A673 (cell line): Measurements from ENCODE around the gene CLSTN1.

Experiments
- CTCF ChIP-seq: fragments of 300-800, 200-600 bp; sonication (generic); conservative IDR thresholded peaks from 2 replicates; pipeline ENCODE4 v1.5.1; 2017; ENCODE audit warnings: low read depth, mild to moderate bottlenecking, antibody characterized with exemption, low read length, moderate library complexity, mixed read lengths
- EZH2 ChIP-seq: fragments of 200-600 bp; sonication (generic); IDR thresholded peaks from 2 replicates; pipeline ENCODE4 v1.6.1; 2017; ENCODE audit warnings: borderline replicate concordance, low read depth, mild to moderate bottlenecking, mixed read lengths, antibody characterized with exemption, low read length; ENCODE audit not compliant: poor library complexity, severe bottlenecking

- no peak for TF ChIP-seq CTCF
- no peak for TF ChIP-seq EZH2
Measured at GRCh38 chr1:9823693-9823942, 147 bp downstream of the CLSTN1 start.
